GM12891 (cell line): ENCODE results near the gene KIAA0825.

ENCODE experiments used
- POLR2AphosphoS5 ChIP-seq: IDR thresholded peaks from 2 replicates; pipeline ENCODE4 v1.6.1; 2011; ENCODE audit warnings: low read depth, low read length, control low read depth
- SPI1 ChIP-seq: IDR thresholded peaks from 2 replicates; pipeline ENCODE4 v1.6.1; 2011; ENCODE audit warnings: low read depth, low read length, control low read depth

- TF ChIP-seq POLR2AphosphoS5 (no peak), SPI1 (no peak)
These were observed 372.8 kb downstream of the KIAA0825 start for GRCh38 chr5:94245608-94246007.
